GM10266 (cell line): ENCODE results near the gene COX17.

ENCODE experiments used
- DNase-seq: peaks from one replicate; pipeline ENCODE4 v3.0.0; 2012; ENCODE audit errors: extremely low spot score
- TF ChIP-seq, protein P1 (sequence below): IDR thresholded peaks from 2 replicates; pipeline ENCODE4 v1.5.1; 2012; ENCODE audit warnings: mild to moderate bottlenecking, low read depth; ENCODE audit not compliant: control insufficient read depth, insufficient read depth; ENCODE audit errors: missing control alignments

Gene COX17

DNA sequence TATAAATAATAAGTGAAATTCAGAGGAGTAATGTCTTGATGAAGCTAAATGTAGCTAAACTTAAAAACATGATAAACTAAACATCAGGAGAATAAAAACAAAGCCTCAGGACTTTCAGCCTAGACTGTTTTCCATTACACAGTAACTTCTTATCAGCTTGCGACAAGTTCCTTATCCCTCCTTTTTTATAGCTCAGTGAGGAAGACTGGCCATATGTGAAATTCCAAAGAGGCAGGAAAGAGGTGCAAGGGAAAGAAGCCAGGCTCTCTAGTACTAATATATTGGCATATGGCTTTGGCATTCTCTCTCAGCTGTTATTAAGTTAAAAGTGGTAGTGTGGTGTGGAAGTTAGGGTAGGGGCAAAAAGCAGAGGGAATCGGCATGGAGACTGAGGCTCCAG is 4.4 kb downstream of the COX17 start:
- TF ChIP-seq, protein P1, sequence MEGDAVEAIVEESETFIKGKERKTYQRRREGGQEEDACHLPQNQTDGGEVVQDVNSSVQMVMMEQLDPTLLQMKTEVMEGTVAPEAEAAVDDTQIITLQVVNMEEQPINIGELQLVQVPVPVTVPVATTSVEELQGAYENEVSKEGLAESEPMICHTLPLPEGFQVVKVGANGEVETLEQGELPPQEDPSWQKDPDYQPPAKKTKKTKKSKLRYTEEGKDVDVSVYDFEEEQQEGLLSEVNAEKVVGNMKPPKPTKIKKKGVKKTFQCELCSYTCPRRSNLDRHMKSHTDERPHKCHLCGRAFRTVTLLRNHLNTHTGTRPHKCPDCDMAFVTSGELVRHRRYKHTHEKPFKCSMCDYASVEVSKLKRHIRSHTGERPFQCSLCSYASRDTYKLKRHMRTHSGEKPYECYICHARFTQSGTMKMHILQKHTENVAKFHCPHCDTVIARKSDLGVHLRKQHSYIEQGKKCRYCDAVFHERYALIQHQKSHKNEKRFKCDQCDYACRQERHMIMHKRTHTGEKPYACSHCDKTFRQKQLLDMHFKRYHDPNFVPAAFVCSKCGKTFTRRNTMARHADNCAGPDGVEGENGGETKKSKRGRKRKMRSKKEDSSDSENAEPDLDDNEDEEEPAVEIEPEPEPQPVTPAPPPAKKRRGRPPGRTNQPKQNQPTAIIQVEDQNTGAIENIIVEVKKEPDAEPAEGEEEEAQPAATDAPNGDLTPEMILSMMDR: no peak
- no peak for DNase-seq

DNA sequence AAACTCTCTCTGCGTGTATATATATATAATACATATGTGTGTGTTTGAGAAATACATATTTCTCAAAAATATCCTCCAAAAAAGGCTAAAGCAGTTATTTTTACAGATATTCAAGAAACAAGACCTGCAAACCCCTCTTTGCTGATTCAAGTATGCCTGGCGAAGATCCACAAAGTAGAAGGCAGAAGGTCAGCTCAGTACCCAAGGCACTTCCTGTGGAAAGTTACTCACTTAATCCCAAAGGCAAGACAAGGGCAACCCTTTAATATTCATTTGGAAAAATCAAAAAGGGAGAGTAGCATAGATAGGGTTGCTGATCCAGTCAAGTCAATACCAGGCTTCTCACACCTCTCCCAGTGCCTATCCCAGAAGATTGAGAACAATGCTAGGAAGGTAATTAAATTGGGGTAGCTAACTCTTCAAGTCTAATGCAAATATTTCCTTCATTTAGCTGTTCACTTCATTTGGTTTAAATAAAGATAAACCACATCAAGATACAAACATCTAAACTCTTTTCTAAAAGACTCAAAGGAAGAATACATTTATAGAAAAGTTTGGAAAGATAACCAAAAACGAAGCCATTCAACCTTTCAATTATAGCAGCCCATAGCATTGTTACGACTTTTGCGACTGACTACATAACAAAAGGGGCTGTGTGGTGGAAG is 7.2 kb downstream of the COX17 start:
- TF ChIP-seq, protein P1: no peak
- no peak for DNase-seq

DNA sequence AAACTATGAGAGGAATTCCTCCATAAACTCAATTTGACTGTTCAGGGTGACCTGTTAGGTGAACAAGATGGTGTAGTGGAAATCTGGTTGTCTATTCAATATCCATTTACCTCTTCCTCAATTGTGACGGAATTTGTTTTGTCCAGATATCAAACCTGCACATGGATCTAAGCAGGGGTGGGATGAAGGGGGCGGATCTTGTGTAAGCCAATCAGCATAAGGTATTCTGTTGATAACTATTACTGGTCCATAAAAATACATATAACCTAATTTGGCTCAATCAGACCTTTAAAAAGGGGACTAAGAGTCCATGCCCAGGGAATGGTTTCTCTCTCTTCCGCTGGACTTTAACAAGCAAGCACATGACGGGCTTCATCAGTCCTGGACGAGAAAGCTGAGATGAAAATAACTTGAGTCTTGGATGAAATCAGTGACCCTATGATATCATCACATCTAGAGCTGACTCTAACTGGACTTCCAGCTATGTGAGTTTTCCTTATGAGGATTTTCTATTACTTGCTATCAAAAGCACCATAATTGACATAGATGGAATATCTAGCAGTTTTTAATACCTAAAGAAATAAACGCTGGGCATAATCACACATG is 11.1 kb downstream of the COX17 start:
- TF ChIP-seq, protein P1: no peak
- no peak for DNase-seq

DNA sequence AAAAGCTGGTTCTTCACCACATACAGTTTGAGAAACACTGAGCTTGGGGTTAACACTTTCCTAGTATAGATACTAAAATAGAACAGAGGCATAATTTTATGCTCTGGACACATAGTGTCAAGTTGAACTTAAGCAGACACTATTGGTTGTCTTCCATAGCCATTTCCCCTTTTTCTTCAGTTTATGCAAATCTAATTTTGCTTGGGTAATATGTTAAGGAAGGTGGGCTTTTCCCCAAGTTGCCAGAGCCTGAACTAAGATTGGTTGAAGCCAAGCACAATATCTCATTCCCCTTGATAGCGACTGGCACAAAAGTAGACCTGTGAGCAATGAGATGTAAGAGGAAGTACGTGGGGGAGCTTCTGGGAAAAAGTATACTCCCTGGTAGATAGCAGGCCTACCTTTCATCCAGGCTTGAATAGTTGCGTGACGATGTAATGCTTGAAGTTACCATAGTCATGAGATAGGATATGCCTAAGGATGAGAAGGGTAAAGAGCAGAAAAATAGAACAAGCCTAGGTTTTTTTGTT is 12.3 kb downstream of the COX17 start:
- TF ChIP-seq, protein P1: no peak
- DNase-seq: no peak

DNA sequence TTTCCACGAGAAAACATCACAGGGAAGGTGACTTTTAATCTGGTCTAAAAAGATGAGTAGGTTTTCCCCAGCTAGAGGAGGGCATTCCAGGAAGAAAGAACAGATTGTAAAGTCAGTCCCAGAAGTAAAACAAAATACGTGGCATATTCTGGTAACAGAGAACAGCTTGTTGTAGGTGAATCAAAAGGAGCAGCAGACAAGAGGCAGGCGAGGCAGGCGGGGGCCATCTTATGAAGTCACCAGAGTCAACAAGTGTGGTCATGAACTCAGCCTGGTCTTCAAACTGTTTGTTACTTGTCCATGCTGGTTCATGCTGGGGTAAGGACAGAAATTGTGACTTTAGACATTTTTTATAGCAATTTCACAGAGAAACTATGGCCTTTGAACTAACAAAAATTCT is 12.8 kb downstream of the COX17 start:
- no peak for DNase-seq
- TF ChIP-seq, protein P1: no peak

DNA sequence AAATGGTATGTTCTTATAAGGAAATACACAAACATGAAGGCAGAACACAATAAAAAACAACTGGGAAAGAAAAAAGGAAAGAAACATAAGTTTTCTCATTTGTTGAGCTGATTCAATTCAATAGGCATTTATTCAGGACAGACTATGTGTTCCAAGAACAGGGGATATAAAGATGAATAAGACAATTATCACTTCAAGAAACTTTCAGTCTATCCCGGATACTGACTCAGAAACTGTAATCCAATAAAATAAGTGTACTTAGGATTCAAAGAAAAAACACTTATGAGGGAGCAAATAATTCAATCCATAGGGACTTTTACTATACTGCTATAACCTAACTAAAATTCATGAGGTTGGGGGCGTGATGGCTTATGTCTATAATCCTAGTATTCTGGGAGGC is 13.3 kb downstream of the COX17 start:
- TF ChIP-seq, protein P1: no peak

More for the DNA sequence above, 13.3 kb downstream of the COX17 start:
- DNase-seq: no peak
